ENCODE measurements around the gene LINC00632. TPM values are rescaled to one million over a fixed set of nuclear protein-coding genes. Genes with fewer than 3 reads are reported as not detected.

Gene LINC00632
- total and polyA plus RNA-seq, 12 donors, result 2.3 to 94.0 (median 12.9) TPM

GRCh38 chrX:140701480-140701879 is 8.1 kb upstream of the LINC00632 start:
- WGBS, 4 donors, result 17 to 50% (median 35%) methylated on average over 5 to 9 of the region's 9 CpGs
- no peak overlapping the region for H3K27ac ChIP-seq
- H3K4me1 ChIP-seq (replicated peaks in 1 of 2), result no peaks in the 10 kb centered on the region
- TF ChIP-seq CTCF (IDR thresholded peaks at IDR 0.05) (peak in 5 of 6 experiments; percentile 4 to 39 (median 22)), POLR2A (IDR thresholded peaks at IDR 0.05) (no peak)
- no peak overlapping the region for H3K4me3 ChIP-seq
- no peaks in the 10 kb centered on the region for H3K36me3 ChIP-seq (replicated peaks in 1 of 2)
- no peaks in the 10 kb centered on the region for H3K27me3 ChIP-seq
- H3K9me3 ChIP-seq (replicated peaks in 1 of 3), result no peaks in the 10 kb centered on the region
- intact Hi-C loops (cut with DNase I), result no loop called here
- peak in 1 of 7 donors; percentile 1 for DNase-seq

GRCh38 chrX:140710710-140711109 is 1.2 kb downstream of the LINC00632 start:
- H3K4me3 ChIP-seq, result no peak overlapping the region
- H3K9me3 ChIP-seq (replicated peaks in 1 of 3), result no peaks in the 10 kb centered on the region
- H3K4me1 ChIP-seq (replicated peaks in 1 of 2), result no peaks in the 10 kb centered on the region
- intact Hi-C loops (cut with DNase I), result no loop called here
- H3K27me3 ChIP-seq, result peaks cover 20% of the 10 kb centered on the region
- DNase-seq, result peak in 1 of 7 donors; percentile 58
- no peak for TF ChIP-seq POLR2A (IDR thresholded peaks at IDR 0.05)
- TF ChIP-seq CTCF (IDR thresholded peaks at IDR 0.05), result no peak
- H3K36me3 ChIP-seq (replicated peaks in 1 of 2), result no peaks in the 10 kb centered on the region
- no peak overlapping the region for H3K27ac ChIP-seq
- 22 to 54% (median 48%) methylated on average over 6 of the region's 6 CpGs for WGBS, 4 donors

GRCh38 chrX:140711894-140712293 is 2.3 kb downstream of the LINC00632 start:
- intact Hi-C loops (cut with DNase I), result no loop called here
- Histone ChIP-seq H3K27me3 (peaks cover 24% of the 10 kb centered on the region), H3K36me3 (replicated peaks in 1 of 2) (no peaks in the 10 kb centered on the region), H3K27ac (no peak overlapping the region), H3K4me3 (no peak overlapping the region), H3K9me3 (replicated peaks in 1 of 3) (no peaks in the 10 kb centered on the region), H3K4me1 (replicated peaks in 1 of 2) (no peaks in the 10 kb centered on the region)
- TF ChIP-seq CTCF (IDR thresholded peaks at IDR 0.05), result no peak
- TF ChIP-seq POLR2A (IDR thresholded peaks at IDR 0.05), result no peak
- WGBS, 4 donors, result 74 to 89% (median 80%) methylated on average over 4 of the region's 4 CpGs
- no peak for DNase-seq

GRCh38 chrX:140712413-140713173 is 3.0 kb downstream of the LINC00632 start:
- intact Hi-C loops (cut with DNase I), result no loop called here
- Histone ChIP-seq H3K27me3 (peaks cover 22% of the 10 kb centered on the region), H3K4me3 (no peak overlapping the region), H3K27ac (no peak overlapping the region), H3K9me3 (replicated peaks in 1 of 3) (no peaks in the 10 kb centered on the region), H3K36me3 (replicated peaks in 1 of 2) (no peaks in the 10 kb centered on the region), H3K4me1 (replicated peaks in 1 of 2) (no peaks in the 10 kb centered on the region)
- DNase-seq, result peak in 5 of 7 donors; percentile 14 to 66 (median 23)
- TF ChIP-seq POLR2A (IDR thresholded peaks at IDR 0.05) (no peak), CTCF (IDR thresholded peaks at IDR 0.05) (no peak)
- WGBS, 4 donors, result 6 to 31% (median 17%) methylated on average over 6 to 16 of the region's 16 CpGs

Measured in adrenal gland (tissue), 12 donors.